UCSD-AML1 (cell line): ENCODE results near the gene RPL22L1.
"Not testable (repeated sequence)": the region's sequence is repeated elsewhere in the genome, so short reads cannot be mapped to it uniquely, and the experiment has no call there.

Experiments
- DNase-seq: peaks from one replicate; lab custom pipeline; 2025; ENCODE audit not compliant: unreplicated experiment; lab: John Stamatoyannopoulos, UW

Gene RPL22L1

DNA sequence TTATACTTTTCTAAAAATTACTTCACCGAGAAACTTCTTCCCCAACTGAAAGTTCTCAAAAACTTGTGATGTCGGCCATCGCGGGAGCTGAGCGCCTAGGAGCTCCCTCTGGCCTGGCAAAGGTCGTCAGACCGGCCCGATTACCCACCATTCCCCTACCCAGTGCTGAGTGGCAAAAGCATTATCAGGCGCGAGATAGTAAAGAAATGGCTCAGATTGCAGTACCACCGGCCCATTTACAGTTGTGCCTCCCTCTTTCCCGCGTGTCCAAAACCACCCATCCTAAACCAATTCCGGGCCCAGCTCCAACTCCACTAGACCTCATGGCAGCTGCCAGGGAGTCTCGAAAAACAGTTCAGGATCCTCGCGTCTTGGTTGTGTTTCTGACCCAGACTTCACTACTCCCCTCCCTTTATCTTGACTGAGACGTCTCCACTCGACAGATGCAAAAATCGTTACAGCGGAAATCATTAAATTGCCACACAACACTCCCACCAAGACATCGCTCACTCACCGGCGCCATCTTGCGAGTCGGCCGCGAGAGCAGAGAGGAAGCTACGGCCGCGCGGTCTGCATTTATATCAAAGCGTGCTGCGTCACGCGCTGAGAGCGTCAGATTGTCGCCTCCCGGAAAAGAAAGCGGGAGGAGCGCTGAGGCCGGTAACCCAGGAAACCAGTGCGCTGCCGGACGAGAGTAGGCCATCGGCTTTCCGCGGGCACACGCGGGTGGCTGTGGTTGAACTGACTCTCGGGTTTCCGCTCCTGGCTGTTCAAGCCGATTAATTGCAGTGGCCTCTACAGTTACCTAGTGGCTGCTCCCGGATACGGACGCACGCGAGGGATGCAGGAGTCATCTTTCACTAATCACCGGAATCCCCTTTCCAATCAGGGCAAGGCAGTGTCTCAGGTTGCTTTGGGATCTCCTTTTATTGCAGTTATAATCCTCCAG, at the start of gene RPL22L1:
TSS of gene RPL22L1 (minus strand) at position 551 of the 949 bp plus-strand sequence. CDS start at position 523, 28 bp downstream.
- no peak for DNase-seq

DNA sequence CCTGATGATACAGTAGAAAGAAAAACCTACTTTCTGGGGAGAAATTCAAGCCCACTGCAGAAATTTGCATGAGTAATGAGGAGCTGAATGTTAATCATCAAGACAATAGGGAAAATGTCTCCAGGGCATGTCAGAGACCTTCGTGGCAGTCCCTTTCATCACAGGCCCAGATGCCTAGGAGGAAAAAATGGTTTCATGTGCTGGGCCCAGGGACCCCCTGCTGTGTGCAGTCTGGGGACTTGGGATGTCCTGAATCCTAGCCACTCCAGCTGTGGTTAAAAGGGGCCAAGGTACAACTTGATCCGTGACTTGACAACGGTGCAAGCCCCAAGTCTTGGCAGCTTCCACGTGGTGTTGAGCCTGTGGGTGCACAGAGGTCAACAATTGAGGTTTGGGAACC, 48.7 kb upstream of the RPL22L1 start:
- DNase-seq: no peak

DNA sequence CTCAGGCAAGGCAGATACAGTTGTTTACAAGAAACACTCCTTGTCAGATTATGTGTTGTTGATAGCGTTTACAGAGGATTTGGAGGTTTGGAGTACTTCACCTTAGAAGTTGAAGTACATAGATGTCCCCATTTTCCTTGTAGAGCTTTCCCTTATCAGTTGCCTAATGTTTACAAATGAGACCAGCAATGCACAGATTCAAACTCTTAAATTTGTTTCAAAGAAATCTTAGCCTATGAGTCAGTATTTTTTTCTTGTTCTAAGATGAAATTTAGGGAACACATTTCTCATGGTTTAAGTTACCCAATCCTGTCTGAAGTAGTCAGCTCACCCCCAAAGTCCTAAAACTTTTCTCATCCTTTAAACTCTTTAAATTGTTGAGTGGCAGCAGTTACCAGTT, 44.7 kb upstream of the RPL22L1 start:
- DNase-seq: no peak

DNA sequence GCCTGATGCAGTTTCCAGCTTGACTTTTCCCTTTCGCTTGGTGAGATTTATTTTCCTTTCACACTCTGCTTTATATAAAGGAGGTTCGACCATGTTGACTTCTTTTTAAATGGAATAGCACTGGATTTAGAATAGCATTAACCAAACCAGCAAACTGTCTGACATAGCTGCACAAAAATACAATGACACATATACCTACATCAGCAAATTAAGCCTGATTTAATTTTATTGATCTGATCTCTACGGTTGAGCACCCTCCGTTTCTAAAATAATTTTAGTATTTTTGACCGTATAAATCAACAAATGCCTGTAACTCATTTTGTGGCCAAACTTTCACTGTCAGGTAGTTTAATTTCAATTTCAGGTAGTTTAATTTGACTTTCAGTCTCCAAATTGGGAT, 44.2 kb upstream of the RPL22L1 start:
- DNase-seq: no peak

DNA sequence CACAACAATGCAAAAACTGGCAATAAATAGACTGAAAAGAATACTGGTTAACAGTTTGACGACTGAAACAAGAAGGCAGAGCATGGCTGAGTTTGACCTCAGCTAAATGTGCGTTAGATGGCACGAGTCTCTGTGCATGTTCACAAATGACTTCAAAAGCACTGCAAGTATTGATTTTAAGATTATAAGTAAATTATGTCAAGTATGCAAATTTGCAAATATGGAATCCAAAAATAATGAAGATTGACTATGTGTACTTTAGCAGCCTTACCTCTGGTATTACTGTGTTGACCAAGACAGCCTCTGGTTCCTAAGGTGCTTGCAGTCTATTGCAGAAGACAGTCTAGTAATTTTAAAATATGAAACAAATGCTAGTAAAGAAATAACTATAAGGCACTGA, 41.1 kb upstream of the RPL22L1 start:
- no peak for DNase-seq

DNA sequence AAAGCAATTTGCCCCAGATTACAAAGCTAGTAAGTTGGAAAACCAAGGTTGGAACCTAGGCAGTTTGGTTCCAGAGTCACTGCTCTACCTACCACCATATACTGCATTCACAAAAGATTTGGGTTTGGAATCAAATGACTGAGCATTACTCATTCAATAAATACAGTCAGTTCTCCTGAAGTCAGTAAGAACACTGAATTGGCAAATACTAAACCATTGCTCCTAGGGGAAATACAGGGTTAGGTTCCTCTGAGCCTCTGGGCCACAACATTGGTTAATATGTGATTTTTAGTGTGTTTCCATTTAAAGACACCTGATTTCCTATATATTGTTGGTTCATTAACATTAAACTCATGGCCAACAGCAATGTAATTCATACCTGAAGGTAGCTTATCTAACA, 40.5 kb upstream of the RPL22L1 start:
- no peak for DNase-seq

DNA sequence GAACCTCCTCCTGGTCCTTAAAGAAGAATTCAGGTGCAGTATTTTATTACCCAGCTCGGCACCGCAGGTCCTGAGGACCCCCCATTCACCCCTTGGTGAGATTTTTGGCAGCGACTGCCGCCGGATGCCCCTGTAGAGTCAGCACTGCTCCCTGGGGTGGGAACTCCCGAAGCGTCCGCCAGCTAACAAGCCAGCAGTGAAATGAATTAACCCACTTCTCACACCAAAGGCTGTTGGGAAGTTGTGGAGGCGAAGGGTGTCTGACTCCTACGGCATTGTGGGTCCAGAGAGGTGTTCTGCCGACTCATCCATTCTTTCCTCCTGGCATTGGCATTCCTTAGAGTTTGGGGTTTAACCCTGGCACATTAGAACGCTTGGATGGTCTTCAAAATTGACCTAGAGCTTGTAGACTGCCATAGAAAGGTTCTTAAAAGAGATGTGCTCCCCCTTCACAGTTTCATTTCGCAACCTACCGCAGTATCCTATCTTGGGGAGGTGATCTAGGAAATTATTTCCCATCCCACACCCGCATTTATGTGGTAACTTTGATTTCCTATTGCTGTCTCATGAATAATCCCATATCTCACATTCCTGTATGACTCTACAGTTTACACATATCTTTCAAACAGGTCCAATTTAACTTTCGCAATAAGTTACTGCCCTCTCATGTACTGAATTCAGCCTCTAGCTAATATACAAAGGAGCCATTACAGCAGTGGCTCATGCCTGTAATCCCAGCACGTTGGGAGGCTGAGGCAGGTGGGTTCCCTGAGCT, 39.3 kb upstream of the RPL22L1 start:
- DNase-seq: no peak

DNA sequence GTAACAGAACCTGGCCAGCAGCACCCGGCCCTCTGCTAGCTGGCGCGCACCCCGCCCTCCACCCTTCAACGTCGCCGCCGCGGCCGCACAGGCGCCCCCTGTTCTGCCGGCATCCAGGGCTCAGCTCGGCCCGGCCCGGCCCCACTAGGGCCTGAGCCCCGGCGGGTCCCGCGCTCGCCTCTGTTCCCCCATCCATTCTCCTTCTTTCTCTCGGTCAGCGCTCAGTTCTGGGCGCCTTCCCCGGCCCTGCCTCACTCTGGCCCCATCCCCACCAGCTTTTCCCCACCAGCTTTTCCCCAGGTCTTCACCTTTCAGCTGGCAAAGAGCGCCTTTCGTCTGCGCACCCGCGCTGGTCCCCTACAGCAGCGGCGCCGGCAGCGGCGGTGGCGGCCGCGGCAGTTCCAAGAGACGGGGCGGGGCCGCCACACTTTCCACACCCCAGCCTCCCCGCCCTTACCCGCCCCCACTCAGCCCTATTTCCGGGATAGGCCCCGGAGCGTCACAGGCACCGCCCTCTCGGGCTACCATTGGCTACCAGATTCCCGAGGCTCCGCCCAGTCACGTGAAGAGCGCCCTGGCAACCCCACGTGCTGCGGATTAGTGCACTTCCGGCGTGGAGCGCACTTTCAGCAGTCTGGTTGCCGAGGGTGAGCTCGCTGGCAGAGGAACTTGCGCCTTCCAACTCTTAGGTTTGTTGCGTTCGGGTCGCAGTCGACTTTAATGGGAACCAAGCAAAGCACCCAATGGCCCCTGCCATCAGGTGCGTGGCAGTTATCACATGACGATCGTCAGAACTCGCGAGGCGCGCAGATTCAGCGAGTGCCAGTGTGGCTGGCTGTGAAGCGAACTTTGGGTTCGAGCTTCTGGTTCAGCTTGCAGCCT, 38.5 kb upstream of the RPL22L1 start, which contains the start of gene EIF5A2:
TSS of gene EIF5A2 (minus strand) at position 403 of the 882 bp plus-strand sequence. CDS start 831 bp downstream, outside the sequence.
- DNase-seq: no peak

DNA sequence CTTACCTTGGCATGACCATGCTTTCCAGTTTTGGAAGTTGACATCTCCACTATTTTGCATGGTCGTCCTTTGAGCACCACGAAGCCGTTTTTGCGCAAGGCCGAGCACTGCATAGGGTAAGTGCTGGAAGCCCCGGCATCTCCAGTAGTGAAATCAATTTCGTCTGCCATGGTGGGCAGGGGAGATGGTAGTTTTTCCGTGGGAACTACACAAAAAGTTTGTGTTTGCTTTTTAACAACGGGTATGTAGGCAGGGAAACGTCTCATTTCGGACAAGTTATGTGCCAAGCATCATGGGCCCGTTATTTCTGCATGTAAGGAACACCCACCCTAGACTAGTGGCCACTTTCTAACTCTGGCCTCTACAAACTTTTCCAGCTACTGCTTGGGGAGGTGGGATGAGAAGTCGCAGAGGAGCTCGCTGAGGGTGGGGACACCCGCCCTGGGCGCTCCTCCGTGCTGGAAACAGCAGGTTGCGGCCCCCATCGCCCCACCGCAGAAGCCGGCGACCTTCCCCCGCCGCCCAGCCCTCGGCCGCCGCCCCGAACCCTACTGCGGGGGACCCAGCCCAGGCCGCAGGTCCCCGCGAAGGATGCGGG, 37.7 kb upstream of the RPL22L1 start:
- no peak for DNase-seq

DNA sequence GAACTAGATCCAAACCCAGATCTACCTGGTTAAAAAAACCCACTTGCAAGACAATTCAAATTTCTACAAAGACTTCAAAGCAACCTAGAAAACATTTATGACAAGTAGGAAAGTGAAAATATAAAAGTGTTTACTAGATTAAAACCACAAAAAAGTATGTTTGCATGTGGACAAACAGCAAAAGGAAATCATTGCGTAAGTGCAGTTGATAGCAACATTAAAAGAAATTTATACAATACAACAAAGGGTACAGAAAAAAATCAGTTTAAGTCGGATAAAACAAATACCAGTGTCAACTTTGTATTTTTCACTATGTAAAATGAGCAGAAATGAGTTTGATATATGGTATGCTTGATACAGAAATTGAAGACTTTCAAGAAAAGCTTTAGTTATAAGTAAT, 35.9 kb upstream of the RPL22L1 start:
- DNase-seq: no peak

DNA sequence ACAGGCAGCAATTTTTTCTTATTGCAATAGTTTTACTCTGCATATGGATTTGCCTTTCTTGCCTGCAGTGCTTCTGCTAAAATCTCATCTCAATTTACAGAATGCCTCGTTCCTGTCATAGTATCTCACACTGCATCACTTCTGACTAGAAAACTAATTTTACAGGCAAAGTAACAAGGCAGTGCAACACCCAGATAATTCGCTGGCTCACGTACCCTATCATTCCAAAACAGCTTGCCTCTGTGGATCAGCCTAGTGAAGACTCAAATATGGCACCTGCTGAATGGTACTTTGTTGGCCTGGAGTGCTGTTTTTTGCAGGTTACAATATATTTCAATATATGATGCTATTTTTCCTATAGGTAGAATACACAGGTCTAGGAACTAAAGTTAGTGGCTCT, 33.1 kb upstream of the RPL22L1 start:
- no peak for DNase-seq

DNA sequence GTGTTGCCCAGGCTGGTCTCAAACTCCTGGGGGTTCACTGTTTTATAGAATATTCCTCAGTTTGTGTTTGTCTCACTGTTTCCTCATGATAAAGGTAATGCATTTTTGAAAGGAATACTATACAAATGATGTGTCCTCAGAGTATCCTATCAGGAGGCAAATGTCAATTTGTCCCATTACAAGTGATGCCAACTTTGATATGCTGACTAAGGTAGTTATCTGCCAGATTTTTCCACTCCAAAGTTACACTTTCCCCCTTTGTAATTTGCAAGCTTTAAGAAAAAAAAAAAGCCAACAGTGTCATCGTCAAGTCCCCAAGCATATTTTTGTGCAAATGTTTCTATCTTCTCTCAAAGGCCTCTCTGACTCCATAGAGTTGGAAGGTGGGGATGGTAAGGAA, 29.5 kb upstream of the RPL22L1 start:
- DNase-seq: no peak

DNA sequence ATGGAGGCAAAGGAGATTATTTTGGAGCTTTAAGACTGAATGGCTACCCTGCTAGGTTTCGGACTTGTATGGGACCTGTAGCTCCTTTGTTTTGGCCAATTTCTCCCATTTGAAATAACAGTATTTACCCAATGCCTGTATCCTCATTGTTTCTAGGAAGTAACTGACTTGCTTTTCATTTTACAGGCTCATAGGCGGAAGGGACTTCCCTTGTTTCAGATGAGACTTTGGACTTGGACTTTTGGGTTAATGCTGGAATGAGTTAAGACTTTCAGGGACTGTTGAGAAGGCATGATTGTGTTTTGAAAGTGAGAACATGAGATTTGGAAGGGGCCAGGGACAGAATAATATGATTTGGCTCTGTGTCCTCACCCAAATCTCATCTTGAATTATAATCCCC, 28.0 kb upstream of the RPL22L1 start:
- no peak for DNase-seq

DNA sequence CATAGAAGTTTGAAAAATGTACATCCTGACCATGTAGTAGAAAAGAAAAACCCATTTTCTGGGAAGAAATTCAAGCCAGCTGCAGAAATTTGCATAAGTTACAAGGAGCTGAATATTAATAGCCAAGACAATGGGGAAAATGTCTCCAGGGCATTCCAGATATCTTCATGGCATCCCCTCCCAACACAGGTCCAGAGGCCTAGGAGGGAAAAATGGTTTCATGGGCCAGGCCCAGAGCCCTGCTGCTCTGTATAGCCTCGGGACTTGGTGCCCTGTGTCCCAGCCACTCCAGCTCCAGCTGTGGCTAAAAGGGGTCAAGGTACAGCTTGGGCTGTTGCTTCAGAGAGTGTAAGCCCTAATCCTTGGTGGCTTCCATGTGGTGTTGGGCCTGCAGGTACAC, 27.2 kb upstream of the RPL22L1 start:
- DNase-seq: not testable (repeated sequence)

DNA sequence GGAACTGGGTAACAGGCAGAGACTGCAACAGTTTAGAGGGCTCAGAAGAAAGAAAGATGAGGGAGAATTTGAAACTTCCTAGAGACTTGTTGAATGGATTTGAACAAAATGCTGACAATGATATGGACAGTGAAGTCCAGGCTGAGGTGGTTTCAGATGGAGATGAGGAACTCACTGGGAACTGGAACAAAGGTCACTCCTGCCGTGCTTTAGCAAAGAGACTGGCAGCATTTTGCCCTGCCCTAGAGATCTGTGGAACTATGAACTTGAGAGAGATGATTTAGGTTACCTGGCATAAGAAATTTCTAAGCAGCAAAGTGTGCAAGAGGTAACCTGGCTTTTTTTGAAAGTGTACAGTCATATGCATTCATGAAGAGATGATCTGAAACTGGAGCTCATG, 26.8 kb upstream of the RPL22L1 start:
- no peak for DNase-seq

DNA sequence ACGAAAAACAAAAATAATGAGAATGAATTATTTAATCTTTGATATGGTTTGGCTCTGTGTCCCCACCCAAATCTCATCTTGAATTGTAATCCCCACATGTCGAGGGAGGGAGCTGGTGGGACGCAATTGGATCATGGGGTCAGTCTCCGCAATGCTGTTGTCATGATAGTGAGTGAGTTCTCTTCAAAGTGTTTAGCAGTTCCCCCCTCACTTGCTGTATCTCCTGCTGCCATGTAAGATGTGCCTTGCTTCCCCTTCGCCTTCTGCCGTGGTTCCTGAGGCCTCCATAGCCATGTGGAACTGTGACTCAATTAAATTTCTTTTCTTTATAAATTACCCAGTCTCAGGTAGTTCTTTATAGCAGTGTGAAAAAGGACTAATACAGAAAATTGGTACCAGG, 26.3 kb upstream of the RPL22L1 start:
- DNase-seq: not testable (repeated sequence)

DNA sequence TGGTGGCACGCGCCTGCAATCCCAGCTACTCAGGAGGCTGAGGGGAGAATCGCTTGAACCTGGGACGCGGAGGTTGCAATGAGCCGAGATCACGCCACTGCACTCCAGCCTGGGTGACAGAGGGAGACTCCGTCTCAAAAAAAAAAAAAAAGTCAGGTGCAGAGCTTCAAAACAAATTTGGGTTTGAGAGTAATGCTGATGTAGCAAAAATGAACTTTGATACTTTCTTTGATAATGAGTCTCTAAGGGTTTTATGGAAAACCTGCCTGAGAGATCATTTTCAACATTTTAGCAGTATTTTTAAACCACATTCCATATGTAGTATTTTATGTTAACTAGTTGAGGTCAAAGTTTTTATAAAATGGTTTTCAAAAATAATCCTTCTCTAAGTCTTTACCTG, 23.9 kb upstream of the RPL22L1 start:
- no peak for DNase-seq

DNA sequence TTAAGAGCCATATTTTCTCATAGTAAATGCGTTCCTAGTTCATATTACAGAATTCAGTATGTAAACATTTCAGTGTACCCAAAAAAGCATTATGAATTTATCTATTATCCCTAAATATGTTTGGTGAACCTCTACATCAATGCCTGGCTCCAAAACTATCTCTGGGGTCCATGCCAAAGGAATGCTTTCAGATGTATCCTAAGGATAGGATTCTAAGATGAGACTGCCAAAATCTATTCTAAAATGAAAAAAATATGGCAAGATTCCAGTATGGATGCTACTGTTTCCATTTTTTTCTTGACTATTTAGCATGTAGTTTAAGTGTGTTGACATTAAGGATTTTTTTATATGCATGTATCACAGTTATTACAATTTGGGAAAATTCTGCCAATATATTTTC, 19.6 kb upstream of the RPL22L1 start:
- no peak for DNase-seq

DNA sequence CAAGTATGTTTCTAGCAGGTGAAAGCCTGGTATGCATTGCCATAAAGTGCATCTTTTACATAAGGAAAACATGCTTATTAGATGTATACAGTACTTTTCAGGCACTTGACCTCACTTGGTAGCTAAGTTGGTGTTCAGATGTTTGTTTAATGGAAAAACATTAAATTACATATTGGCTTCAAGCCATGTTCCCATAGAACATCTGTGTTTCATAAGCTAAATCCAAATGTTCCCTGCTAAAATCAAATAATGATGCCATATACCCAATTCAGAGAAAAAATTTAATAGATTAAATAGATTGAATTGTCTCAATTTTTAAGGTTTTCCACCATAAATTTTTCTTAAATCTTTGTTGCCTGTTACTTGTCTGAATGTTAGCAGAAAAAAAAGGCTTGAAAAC, 19.1 kb upstream of the RPL22L1 start:
- DNase-seq: no peak

DNA sequence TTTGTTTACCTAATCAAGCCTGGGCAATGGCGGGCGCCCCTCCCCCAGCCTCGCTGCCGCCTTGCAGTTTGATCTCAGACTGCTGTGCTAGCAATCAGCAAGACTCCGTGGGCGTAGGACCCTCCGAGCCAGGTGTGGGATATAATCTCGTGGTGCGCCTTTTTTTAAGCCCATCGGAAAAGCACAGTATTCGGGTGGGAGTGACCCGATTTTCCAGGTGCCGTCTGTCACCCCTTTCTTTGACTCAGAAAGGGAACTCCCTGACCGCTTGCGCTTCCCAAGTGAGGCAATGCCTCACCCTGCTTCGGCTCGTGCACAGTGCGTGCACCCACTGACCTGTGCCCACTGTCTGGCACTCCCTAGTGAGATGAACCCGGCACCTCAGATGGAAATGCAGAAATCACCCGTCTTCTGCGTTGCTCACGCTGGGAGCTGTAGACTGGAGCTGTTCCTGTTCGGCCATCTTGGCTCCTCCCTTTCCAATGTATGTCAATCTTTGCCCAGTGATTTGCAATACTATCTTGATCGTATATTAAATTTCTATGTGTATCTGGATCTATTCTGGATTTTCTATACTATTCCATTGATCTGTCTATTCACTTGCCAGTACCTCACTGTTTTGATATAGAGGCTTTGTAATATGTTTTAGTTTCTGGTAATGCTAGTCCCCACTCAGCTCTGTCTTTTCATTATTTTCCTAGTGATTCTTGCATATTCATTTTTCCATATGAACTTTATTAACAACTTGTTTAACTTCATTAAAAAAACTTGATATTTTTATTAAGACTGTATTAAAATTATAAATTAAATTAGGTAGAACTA, 14.3 kb upstream of the RPL22L1 start:
- DNase-seq: not testable (repeated sequence)
